Upper lobe of right lung (tissue), 1 donor: ENCODE measurements around the gene IFNAR1. TPM values are rescaled to one million over a fixed set of nuclear protein-coding genes. Genes with fewer than 3 reads are reported as not detected.

Experiments
- ATAC-seq: fragments of 200-7000 bp; cut with Tn5 transposase; one replicate; pipeline ENCODE4 v1.9.1; 2020; ENCODE audit warnings: mild to moderate bottlenecking, moderate library complexity
- DNase-seq: peaks from one replicate; pipeline ENCODE4 v3.0.0-alpha.2; 2020
- H3K27ac ChIP-seq: fragments of 200-600 bp; one replicate; pipeline ENCODE4 v1.8.0; 2022
- H3K27me3 ChIP-seq: fragments of 200-600 bp; one replicate; pipeline ENCODE4 v1.8.0; 2022; ENCODE audit warnings: mild to moderate bottlenecking
- H3K36me3 ChIP-seq: fragments of 200-600 bp; one replicate; pipeline ENCODE4 v1.8.0; 2022
- H3K4me1 ChIP-seq: fragments of 200-600 bp; one replicate; pipeline ENCODE4 v1.8.0; 2022
- H3K4me3 ChIP-seq: fragments of 200-600 bp; one replicate; pipeline ENCODE4 v1.8.0; 2022; ENCODE audit warnings: mild to moderate bottlenecking
- H3K9me3 ChIP-seq: fragments of 200-600 bp; one replicate; pipeline ENCODE4 v1.8.0; 2022
- intact Hi-C: fragments of 100-400 bp; cut with DNase I; formaldehyde crosslinking; loops from one replicate; pipeline ENCODE4 v1.11.0; 2022
- total RNA-seq: library from RNA; stranded (reverse); fragmentation: NEBNext Ultra II Directional; extraction: Animal tissue kit (Norgen Biotek cat#: 25700); gene quantifications from one replicate; pipeline ENCODE4 v1.2.1, GENCODE V29; 2021
- TF ChIP-seq, protein P1 (sequence below): fragments of 200-600 bp; IDR thresholded peaks from one replicate; pipeline ENCODE4 v1.8.0; 2022; ENCODE audit warnings: antibody characterized with exemption
- donor health status: DM: no; HTN: yes; CAD: no; lungs with severe emphysema.

IFNAR1 gene
- total RNA-seq, 1 donor from 2014 or later, result 72.1 TPM

DNA sequence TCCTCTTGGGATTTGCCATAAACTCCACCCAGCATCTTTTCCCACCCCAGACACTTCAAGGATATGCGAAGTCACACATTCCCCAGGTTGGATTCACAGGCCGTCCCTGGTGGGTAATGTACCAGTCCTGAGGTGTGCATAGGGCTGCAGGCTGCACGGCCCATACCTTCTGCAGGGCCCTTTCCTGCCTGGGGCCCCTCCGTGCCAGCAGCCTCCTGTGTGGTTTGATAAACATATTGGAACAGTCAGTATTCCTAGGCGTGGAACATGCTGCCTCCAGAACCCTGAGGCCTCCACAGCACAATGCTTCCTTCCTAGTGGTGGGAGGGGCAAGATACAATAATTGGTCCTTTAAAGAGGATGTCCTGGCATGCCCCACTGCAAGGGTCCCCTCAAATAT, 32.0 kb upstream of the IFNAR1 start:
- Histone ChIP-seq H3K36me3 (peaks cover 43% of the 10 kb centered on the region), H3K27me3 (no peaks in the 10 kb centered on the region), H3K9me3 (no peaks in the 10 kb centered on the region), H3K4me3 (no peak overlapping the region), H3K4me1 (peaks cover 2% of the 10 kb centered on the region), H3K27ac (no peak overlapping the region)
- TF ChIP-seq, protein P1, sequence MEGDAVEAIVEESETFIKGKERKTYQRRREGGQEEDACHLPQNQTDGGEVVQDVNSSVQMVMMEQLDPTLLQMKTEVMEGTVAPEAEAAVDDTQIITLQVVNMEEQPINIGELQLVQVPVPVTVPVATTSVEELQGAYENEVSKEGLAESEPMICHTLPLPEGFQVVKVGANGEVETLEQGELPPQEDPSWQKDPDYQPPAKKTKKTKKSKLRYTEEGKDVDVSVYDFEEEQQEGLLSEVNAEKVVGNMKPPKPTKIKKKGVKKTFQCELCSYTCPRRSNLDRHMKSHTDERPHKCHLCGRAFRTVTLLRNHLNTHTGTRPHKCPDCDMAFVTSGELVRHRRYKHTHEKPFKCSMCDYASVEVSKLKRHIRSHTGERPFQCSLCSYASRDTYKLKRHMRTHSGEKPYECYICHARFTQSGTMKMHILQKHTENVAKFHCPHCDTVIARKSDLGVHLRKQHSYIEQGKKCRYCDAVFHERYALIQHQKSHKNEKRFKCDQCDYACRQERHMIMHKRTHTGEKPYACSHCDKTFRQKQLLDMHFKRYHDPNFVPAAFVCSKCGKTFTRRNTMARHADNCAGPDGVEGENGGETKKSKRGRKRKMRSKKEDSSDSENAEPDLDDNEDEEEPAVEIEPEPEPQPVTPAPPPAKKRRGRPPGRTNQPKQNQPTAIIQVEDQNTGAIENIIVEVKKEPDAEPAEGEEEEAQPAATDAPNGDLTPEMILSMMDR, result no peak
- intact Hi-C loops, result no loop called here
- ATAC-seq (no peak), DNase-seq (no peak)

DNA sequence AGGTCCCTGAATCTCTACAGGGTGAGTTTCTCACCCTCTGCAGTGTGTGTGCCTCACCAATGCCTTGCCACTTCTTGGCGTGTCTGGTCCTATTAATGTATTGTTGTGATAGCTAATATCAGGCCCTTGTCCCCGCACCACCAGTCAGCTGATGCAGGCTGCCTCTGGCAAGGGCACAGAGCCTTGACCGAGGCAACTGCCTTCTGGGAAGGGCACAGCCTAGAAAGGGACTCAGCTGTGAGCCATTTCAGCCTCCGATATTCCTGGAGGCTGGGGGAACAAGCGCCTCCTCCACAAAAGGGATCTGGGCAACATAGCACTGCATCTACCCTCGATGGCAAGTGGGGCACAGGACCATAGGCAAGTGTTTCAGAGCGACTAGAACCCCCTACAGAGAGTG, 31.6 kb upstream of the IFNAR1 start:
- Histone ChIP-seq H3K9me3 (no peaks in the 10 kb centered on the region), H3K27ac (no peak overlapping the region), H3K4me1 (no peaks in the 10 kb centered on the region), H3K36me3 (peaks cover 43% of the 10 kb centered on the region), H3K4me3 (no peak overlapping the region), H3K27me3 (no peaks in the 10 kb centered on the region)
- TF ChIP-seq, protein P1, result no peak
- intact Hi-C loops, result no loop called here
- ATAC-seq, result no peak
- no peak for DNase-seq

DNA sequence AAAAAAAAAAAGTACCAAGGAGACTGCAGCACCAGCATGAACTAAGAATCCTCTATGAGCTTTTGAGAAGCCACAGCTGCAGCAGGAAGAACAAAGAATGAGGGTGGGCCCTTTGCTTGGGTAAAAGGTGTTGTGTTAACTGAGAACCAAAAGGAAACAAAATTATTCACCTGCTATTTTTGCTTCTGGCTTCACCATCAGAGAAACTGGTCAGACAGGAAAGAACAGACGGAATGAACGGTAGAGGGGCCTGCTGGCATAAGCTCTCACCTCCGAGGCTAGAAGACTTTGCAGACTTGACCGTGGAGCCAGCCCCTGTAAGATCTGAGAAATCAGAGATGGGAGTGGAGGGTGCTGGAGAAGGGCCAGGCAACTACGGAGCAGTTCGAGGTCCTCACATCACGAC, 31.0 kb upstream of the IFNAR1 start:
- Histone ChIP-seq H3K4me3 (no peak overlapping the region), H3K9me3 (no peaks in the 10 kb centered on the region), H3K27ac (no peak overlapping the region), H3K4me1 (no peaks in the 10 kb centered on the region), H3K36me3 (peaks cover 43% of the 10 kb centered on the region), H3K27me3 (no peaks in the 10 kb centered on the region)
- no peak for ATAC-seq
- no peak for DNase-seq
- intact Hi-C loops, result no loop called here
- TF ChIP-seq, protein P1, result no peak

DNA sequence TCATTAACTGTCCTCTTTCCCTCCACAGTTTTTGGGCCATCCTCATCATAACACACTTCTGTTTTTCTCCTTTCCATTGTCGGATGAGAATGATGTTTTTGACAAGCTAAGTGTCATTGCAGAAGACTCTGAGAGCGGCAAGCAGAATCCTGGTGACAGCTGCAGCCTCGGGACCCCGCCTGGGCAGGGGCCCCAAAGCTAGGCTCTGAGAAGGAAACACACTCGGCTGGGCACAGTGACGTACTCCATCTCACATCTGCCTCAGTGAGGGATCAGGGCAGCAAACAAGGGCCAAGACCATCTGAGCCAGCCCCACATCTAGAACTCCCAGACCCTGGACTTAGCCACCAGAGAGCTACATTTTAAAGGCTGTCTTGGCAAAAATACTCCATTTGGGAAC, 28.6 kb upstream of the IFNAR1 start:
- Histone ChIP-seq H3K9me3 (no peaks in the 10 kb centered on the region), H3K27me3 (no peaks in the 10 kb centered on the region), H3K4me3 (no peak overlapping the region), H3K27ac (no peak overlapping the region), H3K36me3 (peaks cover 39% of the 10 kb centered on the region), H3K4me1 (peaks cover 21% of the 10 kb centered on the region)
- ATAC-seq, result no peak
- no peak for DNase-seq
- TF ChIP-seq, protein P1, result no peak
- intact Hi-C loops, result no loop called here

DNA sequence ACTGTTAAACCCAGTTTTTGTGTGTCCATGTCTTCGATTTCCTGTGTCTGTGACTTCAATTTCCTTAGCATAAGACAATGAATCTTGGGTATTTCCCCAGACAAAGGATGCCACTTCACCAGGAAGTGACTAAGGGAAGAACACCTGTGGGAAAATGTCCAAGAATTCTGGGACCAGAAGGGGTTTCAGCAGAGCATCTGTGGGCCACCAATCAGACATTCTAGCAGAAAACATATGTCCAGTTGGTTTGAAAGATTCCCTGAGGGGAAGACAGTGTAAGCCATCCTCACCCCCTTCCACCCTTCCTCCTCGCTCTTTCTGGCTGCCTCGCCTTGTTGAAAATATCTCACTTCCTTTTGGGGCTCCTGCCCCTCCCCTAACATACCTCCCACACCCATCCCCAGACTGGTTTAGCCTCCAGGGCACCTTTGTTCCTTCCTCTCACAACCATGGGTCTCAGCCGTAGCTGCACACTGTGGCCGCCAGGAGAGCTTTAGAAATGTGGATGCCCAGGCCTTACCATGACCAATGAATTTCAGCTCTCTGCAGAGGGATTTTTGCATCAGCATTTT, 25.5 kb upstream of the IFNAR1 start:
- no peak overlapping the region for H3K4me3 ChIP-seq
- no peaks in the 10 kb centered on the region for H3K27me3 ChIP-seq
- TF ChIP-seq, protein P1, result peak; percentile 11
- peaks cover 33% of the 10 kb centered on the region for H3K4me1 ChIP-seq
- H3K36me3 ChIP-seq, result peaks cover 17% of the 10 kb centered on the region
- H3K27ac ChIP-seq, result no peak overlapping the region
- no peak for DNase-seq
- intact Hi-C loops, result no loop called here
- peak; percentile 75 for ATAC-seq
- H3K9me3 ChIP-seq, result no peaks in the 10 kb centered on the region
